Stomach (tissue), 4 donors: ENCODE measurements around the gene ANAPC5.

Experiments
- CTCF ChIP-seq, 7 experiments: fragments of 450-650 bp in 4 of 7; fragments of 200-600 bp in 3 of 7; sonication (generic) in 3 of 7; IDR thresholded peaks; one replicate each; pipeline ENCODE4 v1.5.1; 2016 to 2019; ENCODE audit warnings: antibody characterized with exemption in 7 of 7, control low read depth in 2 of 7, mild to moderate bottlenecking in 1 of 7
- POLR2A ChIP-seq, 4 donors: fragments of 450-650 bp; IDR thresholded peaks; one replicate each; pipeline ENCODE4 v1.6.1; 2016; ENCODE audit warnings: antibody characterized with exemption in 4 of 4, control low read depth in 2 of 4, mild to moderate bottlenecking in 1 of 4, moderate library complexity in 1 of 4

GRCh38 chr12:121297435-121297991, 54.7 kb downstream of the ANAPC5 start:
- no peak for TF ChIP-seq POLR2A (IDR thresholded peaks at IDR 0.05)
- TF ChIP-seq CTCF (IDR thresholded peaks at IDR 0.05) = no peak
